A549 (cell line): ENCODE measurements around the gene XPR1. TPM values are rescaled to one million over a fixed set of nuclear protein-coding genes. Genes with fewer than 3 reads are reported as not detected.

Experiments
- ATAC-seq, 2 experiments: fragments of 200-7000 bp in 1 of 2; fragments of >200 bp in 1 of 2; cut with Nextera tagmentation in 1 of 2; cut with Tn5 transposase in 1 of 2; 3 replicates each; pipeline versions ENCODE4 v1.8.0 to v1.9.1; 2018 to 2020; ENCODE audit warnings: mild to moderate bottlenecking in 1 of 2, moderate library complexity in 1 of 2
- CTCF ChIA-PET: fragments of 300-600 bp; sonication (Branson Sonifier 250); formaldehyde crosslinking; extraction: SDS; loops from one replicate; lab custom pipeline; 2021; ENCODE audit warnings: antibody characterized with exemption, inconsistent platforms; lab: Yijun Ruan, JAX
- POLR2A ChIA-PET: fragments of 350-600 bp; formaldehyde crosslinking; extraction: SDS; loops from one replicate; lab custom pipeline; 2021; ENCODE audit warnings: antibody characterized with exemption, inconsistent platforms; lab: Yijun Ruan, JAX
- DNase-seq, 2 experiments: peaks; one replicate each; pipeline versions ENCODE4 v3.0.0 to v3.0.0-alpha.2; 2011 to 2016; ENCODE audit warnings: low read depth in 1 of 2, low spot score in 1 of 2
- FAIRE-seq: peaks from 2 replicates; lab custom pipeline; 2011; peaks lifted over from hg19 to GRCh38; lab: Jason Lieb, UNC
- H3K27ac ChIP-seq, 2 experiments: fragments of >200 bp; sonication (Bioruptor Twin); formaldehyde crosslinking; 3 replicates each; pipeline ENCODE4 v1.5.1; 2016 to 2017
- H3K4me1 ChIP-seq: fragments of >200 bp; sonication (Bioruptor Twin); formaldehyde crosslinking; 3 replicates; pipeline ENCODE4 v1.6.1; 2016
- H3K4me2 ChIP-seq: fragments of >200 bp; sonication (Bioruptor Twin); formaldehyde crosslinking; 3 replicates; pipeline ENCODE4 v1.6.1; 2016
- H3K4me3 ChIP-seq: fragments of >200 bp; sonication (Bioruptor Twin); formaldehyde crosslinking; 3 replicates; pipeline ENCODE4 v1.5.1; 2016
- H3K9me3 ChIP-seq: fragments of >200 bp; sonication (Bioruptor Twin); formaldehyde crosslinking; 3 replicates; pipeline ENCODE4 v1.6.1; 2016
- ATOH8 ChIP-seq: fragments of 250-450 bp; sonication (Bioruptor Pico); IDR thresholded peaks from 2 replicates; pipeline ENCODE4 v1.5.0; 2020; ENCODE audit warnings: low read depth, mild to moderate bottlenecking, moderate library complexity
- BHLHE40 ChIP-seq: IDR thresholded peaks from 2 replicates; pipeline ENCODE4 v1.6.1; 2012; ENCODE audit warnings: low read depth, low read length, inconsistent platforms
- CEBPB ChIP-seq, 2 experiments: fragments of >200 bp in 1 of 2; sonication (Bioruptor Twin) in 1 of 2; formaldehyde crosslinking in 1 of 2; IDR thresholded peaks; 2 replicates each; pipeline ENCODE4 v1.6.1; 2012 to 2016
- EHMT2 ChIP-seq: fragments of 200-600 bp; sonication (generic); IDR thresholded peaks from 2 replicates; pipeline ENCODE4 v1.6.1; 2016; ENCODE audit warnings: antibody characterized with exemption, low read depth, mild to moderate bottlenecking, moderate library complexity
- ELK1 ChIP-seq: fragments of 150-350 bp; IDR thresholded peaks from 2 replicates; pipeline ENCODE4 v1.6.1; 2014; ENCODE audit warnings: low read depth, mild to moderate bottlenecking, low read length
- EP300 ChIP-seq, 2 experiments: fragments of >200 bp; sonication (Bioruptor Twin); formaldehyde crosslinking; IDR thresholded peaks; 2 replicates in 1 of 2; 3 replicates in 1 of 2; pipeline ENCODE4 v1.6.1; 2016 to 2017
- FOSB ChIP-seq: fragments of 250-450 bp; sonication (Bioruptor Pico); IDR thresholded peaks from 2 replicates; pipeline ENCODE4 v1.5.0; 2020; ENCODE audit warnings: mild to moderate bottlenecking, moderate library complexity
- FOXS1 ChIP-seq: fragments of 250-450 bp; sonication (Bioruptor Pico); IDR thresholded peaks from 2 replicates; pipeline ENCODE4 v1.5.0; 2020; ENCODE audit warnings: mild to moderate bottlenecking, moderate library complexity
- HDAC2 ChIP-seq: fragments of 200-600 bp; sonication (generic); IDR thresholded peaks from 2 replicates; pipeline ENCODE4 v1.6.1; 2016
- HOXB5 ChIP-seq: fragments of 250-450 bp; sonication (Bioruptor Pico); IDR thresholded peaks from 2 replicates; pipeline ENCODE4 v1.5.0; 2020; ENCODE audit warnings: mild to moderate bottlenecking, moderate library complexity
- KDM5A ChIP-seq: fragments of 200-600 bp; sonication (generic); IDR thresholded peaks from 2 replicates; pipeline ENCODE4 v1.6.1; 2016; ENCODE audit warnings: antibody characterized with exemption, mild to moderate bottlenecking
- MAX ChIP-seq: IDR thresholded peaks from 2 replicates; pipeline ENCODE4 v1.6.1; 2012
- NFE2L2 ChIP-seq: fragments of 150-350 bp; conservative IDR thresholded peaks from 2 replicates; pipeline ENCODE4 v1.6.1; 2014; ENCODE audit warnings: low read length
- NR3C1 ChIP-seq: fragments of >200 bp; sonication (Bioruptor Twin); formaldehyde crosslinking; IDR thresholded peaks from 3 replicates; pipeline ENCODE4 v1.6.1; 2017
- POLR2AphosphoS2 ChIP-seq: conservative IDR thresholded peaks from 2 replicates; pipeline ENCODE4 v1.6.1; 2012; ENCODE audit warnings: low read length, improper control_type of control experiment, inconsistent platforms
- RAD21 ChIP-seq, 2 experiments: fragments of >200 bp in 1 of 2; sonication (Bioruptor Twin) in 1 of 2; formaldehyde crosslinking in 1 of 2; IDR thresholded peaks in 1 of 2; conservative IDR thresholded peaks in 1 of 2; 2 replicates in 1 of 2; 3 replicates in 1 of 2; pipeline ENCODE4 v1.6.1; 2012 to 2018; ENCODE audit warnings: inconsistent platforms in 1 of 2
- SREBF2 ChIP-seq: fragments of 450-650 bp; IDR thresholded peaks from 2 replicates; pipeline ENCODE4 v1.6.1; 2014; ENCODE audit warnings: mild to moderate bottlenecking, moderate library complexity
- TP53 ChIP-seq: fragments of 250-450 bp; sonication (Bioruptor Pico); IDR thresholded peaks from 2 replicates; pipeline ENCODE4 v1.5.0; 2021; ENCODE audit warnings: mild to moderate bottlenecking, moderate library complexity
- ZC3H11A ChIP-seq: fragments of 450-650 bp; IDR thresholded peaks from 2 replicates; pipeline ENCODE4 v1.6.1; 2014; ENCODE audit warnings: antibody characterized with exemption, mild to moderate bottlenecking
- ZFP36 ChIP-seq: fragments of 450-650 bp; IDR thresholded peaks from 2 replicates; pipeline ENCODE4 v1.6.1; 2014; ENCODE audit warnings: borderline replicate concordance; ENCODE audit not compliant: partially characterized antibody
- WGBS: methylation state at CpG from one replicate; pipeline ENCODE4 v1.1.6; 2017; ENCODE audit errors: missing lambda C conversion rate; 5-methylcytosine and 5-hydroxymethylcytosine counted together
- polyA plus RNA-seq, 4 experiments: library from polyadenylated mRNA; depleted of rRNA in 3 of 4; stranded (reverse); fragments of >200 nt; fragmentation: RNase III in 1 of 4; extraction: RNeasy Plus Mini Kit Qiagen cat#74134 plus additional on column Dnase treatment in 1 of 4; gene quantifications; 2 replicates in 3 of 4; 3 replicates in 1 of 4; pipeline ENCODE4 v1.2.3, GENCODE V29; 2011 to 2017

XPR1 gene
- polyA plus RNA-seq, 2 of the 4 experiments (the other 2 are of a cell fraction): 37.5 to 86.1 TPM

- DNase-seq: no peak
- Histone ChIP-seq H3K4me3 (no peak overlapping the region), H3K9me3 (no peaks in the 10 kb centered on the region), H3K4me2 (no peak overlapping the region), H3K27ac (peak overlapping the region; percentile 76 to 90; a peak in 5 of 6 replicates)
- no peak for FAIRE-seq
- POLR2A ChIA-PET: no interaction called here
- TF ChIP-seq POLR2AphosphoS2: no peak
- TF ChIP-seq FOSB: no peak
- no peak for TF ChIP-seq ATOH8 (CRISPR knock-in tag)
- TF ChIP-seq HOXB5 (CRISPR knock-in tag): no peak
- TF ChIP-seq ZFP36: no peak
- TF ChIP-seq HDAC2: no peak
- TF ChIP-seq CEBPB (IDR thresholded peaks at IDR 0.05): no peak
- TF ChIP-seq TP53 (CRISPR knock-in tag): no peak
- TF ChIP-seq MAX: no peak
- TF ChIP-seq NFE2L2: no peak
- TF ChIP-seq RAD21 (conservative IDR thresholded peaks at IDR 0.05 in 1 of 2, IDR thresholded peaks at IDR 0.05 in 1 of 2): no peak
- no peak for TF ChIP-seq SREBF2
- no peak for TF ChIP-seq EP300 (IDR thresholded peaks at IDR 0.05)
- no peak for TF ChIP-seq BHLHE40
- TF ChIP-seq ELK1: no peak
- TF ChIP-seq, all 56 proteins: peak for 0
- ATAC-seq: no peak
- WGBS: 79% methylated on average over 1 of the region's 1 CpG
- H3K4me1 ChIP-seq: peaks cover 35% of the 10 kb centered on the region
- CTCF ChIA-PET: interaction anchor here (1.0 to 1.7 kb wide), 2 partner anchors 20 to 72 kb away, joined by 3 read pairs; no protein-coding TSS in a partner anchor
These were observed 30.3 kb upstream of the XPR1 start for GRCh38 chr1:180601512-180601911.

- Histone ChIP-seq H3K4me2 (no peak overlapping the region), H3K4me1 (peaks cover 20% of the 10 kb centered on the region), H3K9me3 (no peaks in the 10 kb centered on the region), H3K27ac (peak overlapping the region in 1 of 2 experiments; percentile 29; a peak in 2 of 6 replicates), H3K4me3 (no peak overlapping the region)
- DNase-seq (no peak), ATAC-seq (no peak), FAIRE-seq (no peak)
- 91% methylated on average over 6 of the region's 6 CpGs for WGBS
- TF ChIP-seq NFE2L2 (no peak), NR3C1 (no peak), FOXS1 (no peak), ZC3H11A (no peak), HDAC2 (no peak), EHMT2 (no peak)
- CTCF ChIA-PET: interaction anchor here (1.0 to 1.7 kb wide), 2 partner anchors 22 to 33 kb away, joined by 3 read pairs; no protein-coding TSS in a partner anchor
- POLR2A ChIA-PET: no interaction called here
These were observed 28.5 kb upstream of the XPR1 start for GRCh38 chr1:180603223-180603849.

- ATAC-seq: no peak
- TF ChIP-seq KDM5A (no peak), RAD21 (conservative IDR thresholded peaks at IDR 0.05 in 1 of 2, IDR thresholded peaks at IDR 0.05 in 1 of 2) (no peak)
- Histone ChIP-seq H3K4me3 (no peak overlapping the region), H3K9me3 (no peaks in the 10 kb centered on the region), H3K4me2 (no peak overlapping the region), H3K4me1 (peaks cover 19% of the 10 kb centered on the region), H3K27ac (peak overlapping the region in 1 of 2 experiments; percentile 29; a peak in 1 of 6 replicates)
- FAIRE-seq: no peak
- WGBS: 41% methylated on average over 2 of the region's 2 CpGs
- ChIA-PET CTCF (interaction anchor here (1.0 kb wide), 1 partner anchor 32 kb away, joined by 3 read pairs; no protein-coding TSS in a partner anchor), POLR2A (no interaction called here)
- DNase-seq: no peak
These were observed 28.0 kb upstream of the XPR1 start for GRCh38 chr1:180603850-180604226.
